Esophagus squamous epithelium (tissue), 4 donors: ENCODE data around the gene SHC2.

Experiments
- POLR2A ChIP-seq, 4 donors: fragments of 450-650 bp; IDR thresholded peaks; one replicate each; pipeline ENCODE4 v1.6.1; 2017; ENCODE audit warnings: antibody characterized with exemption in 4 of 4, mild to moderate bottlenecking in 4 of 4, moderate library complexity in 3 of 4
- TF ChIP-seq, protein P1 (sequence below), 6 experiments: fragments of 450-650 bp in 4 of 6; fragments of 200-600 bp in 2 of 6; sonication (generic) in 2 of 6; IDR thresholded peaks; one replicate each; pipeline ENCODE4 v1.5.1; 2016 to 2019; ENCODE audit warnings: antibody characterized with exemption in 6 of 6, mild to moderate bottlenecking in 4 of 6, moderate library complexity in 4 of 6

DNA sequence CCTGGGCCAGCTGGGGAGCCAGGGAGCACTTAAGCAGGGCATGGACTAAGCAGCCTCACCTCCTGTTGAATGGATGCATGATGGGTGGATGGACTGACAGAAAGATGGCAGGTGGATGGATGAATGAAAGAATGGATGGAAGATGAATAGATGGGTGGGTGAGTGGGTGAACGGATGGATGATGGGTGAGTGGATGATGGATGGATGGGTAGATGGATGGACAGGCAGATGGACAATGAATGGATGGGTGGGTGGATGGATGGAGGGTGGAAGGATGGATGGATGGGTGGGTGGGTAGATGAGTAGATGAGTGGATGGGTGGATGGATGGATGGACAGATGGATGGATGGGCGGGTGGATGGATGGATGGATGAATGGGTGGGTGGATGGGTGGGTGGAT lies 18.7 kb downstream of the SHC2 start:
- no peak for TF ChIP-seq POLR2A (IDR thresholded peaks at IDR 0.05)
- TF ChIP-seq, protein P1, sequence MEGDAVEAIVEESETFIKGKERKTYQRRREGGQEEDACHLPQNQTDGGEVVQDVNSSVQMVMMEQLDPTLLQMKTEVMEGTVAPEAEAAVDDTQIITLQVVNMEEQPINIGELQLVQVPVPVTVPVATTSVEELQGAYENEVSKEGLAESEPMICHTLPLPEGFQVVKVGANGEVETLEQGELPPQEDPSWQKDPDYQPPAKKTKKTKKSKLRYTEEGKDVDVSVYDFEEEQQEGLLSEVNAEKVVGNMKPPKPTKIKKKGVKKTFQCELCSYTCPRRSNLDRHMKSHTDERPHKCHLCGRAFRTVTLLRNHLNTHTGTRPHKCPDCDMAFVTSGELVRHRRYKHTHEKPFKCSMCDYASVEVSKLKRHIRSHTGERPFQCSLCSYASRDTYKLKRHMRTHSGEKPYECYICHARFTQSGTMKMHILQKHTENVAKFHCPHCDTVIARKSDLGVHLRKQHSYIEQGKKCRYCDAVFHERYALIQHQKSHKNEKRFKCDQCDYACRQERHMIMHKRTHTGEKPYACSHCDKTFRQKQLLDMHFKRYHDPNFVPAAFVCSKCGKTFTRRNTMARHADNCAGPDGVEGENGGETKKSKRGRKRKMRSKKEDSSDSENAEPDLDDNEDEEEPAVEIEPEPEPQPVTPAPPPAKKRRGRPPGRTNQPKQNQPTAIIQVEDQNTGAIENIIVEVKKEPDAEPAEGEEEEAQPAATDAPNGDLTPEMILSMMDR (IDR thresholded peaks at IDR 0.05) = no peak
